Chondrocyte (in vitro differentiated cells): ENCODE results near the gene GLI3. TPM values are rescaled to one million over a fixed set of nuclear protein-coding genes. Genes with fewer than 3 reads are reported as not detected.
A peak's percentile ranks its signal among the peaks of the same experiment; 100 is the strongest.

ENCODE experiments used
- DNase-seq: peaks from one replicate; pipeline ENCODE4 v3.0.0; 2021; ENCODE audit warnings: mixed read lengths, low spot score
- H3K27ac Mint-ChIP-seq: one replicate; pipeline ENCODE4 v1.8.0; 2021; ENCODE audit warnings: mild to moderate bottlenecking, moderate library complexity, mixed read lengths; ENCODE audit not compliant: unreplicated experiment
- H3K27me3 Mint-ChIP-seq: 2 replicates; pipeline ENCODE4 v1.8.0; 2021; ENCODE audit warnings: low read depth, mixed read lengths
- H3K36me3 Mint-ChIP-seq: 2 replicates; pipeline ENCODE4 v1.8.0; 2021; ENCODE audit warnings: low read depth, mixed read lengths
- H3K4me1 Mint-ChIP-seq: 2 replicates; pipeline ENCODE4 v1.8.0; 2021; ENCODE audit warnings: low read depth, mild to moderate bottlenecking, mixed read lengths
- H3K4me3 Mint-ChIP-seq: one replicate; pipeline ENCODE4 v1.8.0; 2021; ENCODE audit warnings: mild to moderate bottlenecking, moderate library complexity, mixed read lengths; ENCODE audit not compliant: unreplicated experiment
- H3K9me3 Mint-ChIP-seq: 2 replicates; pipeline ENCODE4 v1.8.0; 2021; ENCODE audit warnings: low read depth, mixed read lengths
- total RNA-seq: library from RNA; stranded (reverse); gene quantifications from 3 replicates; pipeline ENCODE4 v1.2.1, GENCODE V29; 2021
- TF ChIP-seq, protein P1 (sequence below): fragments of 200-600 bp; sonication (generic); IDR thresholded peaks from 2 replicates; pipeline ENCODE4 v1.5.0; 2021; ENCODE audit warnings: antibody characterized with exemption, mild to moderate bottlenecking, moderate library complexity

GLI3 gene
- total RNA-seq, 1 donor from 2014 or later = 11.7 TPM

DNA sequence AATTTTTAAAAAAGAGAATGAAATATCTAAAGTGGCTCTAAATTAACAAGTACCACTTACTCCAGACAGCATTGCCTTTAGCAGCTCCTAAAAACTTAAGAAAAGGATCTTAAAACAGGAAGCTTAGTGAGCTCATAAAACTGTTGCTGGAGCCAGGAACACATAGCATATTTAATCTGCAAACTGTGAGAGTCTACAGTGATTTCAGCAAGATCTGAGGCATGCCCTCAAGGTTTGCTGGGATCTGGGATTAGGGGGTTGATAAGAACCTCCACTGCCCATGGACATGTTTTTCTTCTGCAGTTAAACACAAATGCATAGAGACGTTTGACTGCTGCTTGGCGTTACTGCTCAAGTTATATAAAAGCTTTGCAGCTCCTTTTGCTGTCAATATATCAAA is 3.8 kb downstream of the GLI3 start:
- H3K27me3 Mint-ChIP-seq = no peaks in the 10 kb centered on the region
- H3K27ac Mint-ChIP-seq = no peak overlapping the region
- TF ChIP-seq, protein P1, sequence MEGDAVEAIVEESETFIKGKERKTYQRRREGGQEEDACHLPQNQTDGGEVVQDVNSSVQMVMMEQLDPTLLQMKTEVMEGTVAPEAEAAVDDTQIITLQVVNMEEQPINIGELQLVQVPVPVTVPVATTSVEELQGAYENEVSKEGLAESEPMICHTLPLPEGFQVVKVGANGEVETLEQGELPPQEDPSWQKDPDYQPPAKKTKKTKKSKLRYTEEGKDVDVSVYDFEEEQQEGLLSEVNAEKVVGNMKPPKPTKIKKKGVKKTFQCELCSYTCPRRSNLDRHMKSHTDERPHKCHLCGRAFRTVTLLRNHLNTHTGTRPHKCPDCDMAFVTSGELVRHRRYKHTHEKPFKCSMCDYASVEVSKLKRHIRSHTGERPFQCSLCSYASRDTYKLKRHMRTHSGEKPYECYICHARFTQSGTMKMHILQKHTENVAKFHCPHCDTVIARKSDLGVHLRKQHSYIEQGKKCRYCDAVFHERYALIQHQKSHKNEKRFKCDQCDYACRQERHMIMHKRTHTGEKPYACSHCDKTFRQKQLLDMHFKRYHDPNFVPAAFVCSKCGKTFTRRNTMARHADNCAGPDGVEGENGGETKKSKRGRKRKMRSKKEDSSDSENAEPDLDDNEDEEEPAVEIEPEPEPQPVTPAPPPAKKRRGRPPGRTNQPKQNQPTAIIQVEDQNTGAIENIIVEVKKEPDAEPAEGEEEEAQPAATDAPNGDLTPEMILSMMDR = no peak
- H3K4me1 Mint-ChIP-seq = peaks cover 47% of the 10 kb centered on the region
- no peaks in the 10 kb centered on the region for H3K9me3 Mint-ChIP-seq
- no peaks in the 10 kb centered on the region for H3K36me3 Mint-ChIP-seq
- no peak for DNase-seq
- no peak overlapping the region for H3K4me3 Mint-ChIP-seq

DNA sequence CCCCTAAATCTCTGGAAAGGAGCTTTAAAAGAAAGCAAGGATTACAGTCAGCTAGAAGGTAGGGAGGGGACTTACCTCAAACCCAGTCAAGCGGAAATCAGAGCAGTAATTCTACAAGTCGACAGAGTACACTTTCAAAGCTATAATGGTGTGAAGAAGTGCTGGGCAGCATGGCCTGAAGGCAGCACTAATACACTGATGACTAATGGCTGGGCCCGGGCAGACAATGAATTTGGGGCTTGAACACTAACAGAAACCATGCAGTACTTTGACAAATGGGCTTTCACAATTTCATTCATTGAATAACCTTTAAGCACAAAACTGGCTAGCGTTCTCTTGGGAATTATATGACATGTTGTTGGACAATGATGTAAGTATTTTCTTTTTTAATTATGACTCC is 4.7 kb downstream of the GLI3 start:
- Mint-ChIP-seq H3K4me3 (no peak overlapping the region), H3K4me1 (peaks cover 53% of the 10 kb centered on the region), H3K36me3 (no peaks in the 10 kb centered on the region), H3K27me3 (no peaks in the 10 kb centered on the region), H3K27ac (no peak overlapping the region), H3K9me3 (no peaks in the 10 kb centered on the region)
- no peak for DNase-seq
- TF ChIP-seq, protein P1 = no peak

- no peaks in the 10 kb centered on the region for H3K27me3 Mint-ChIP-seq
- H3K4me3 Mint-ChIP-seq = no peak overlapping the region
- no peak overlapping the region for H3K27ac Mint-ChIP-seq
- H3K4me1 Mint-ChIP-seq = peaks cover 61% of the 10 kb centered on the region
- H3K36me3 Mint-ChIP-seq = no peaks in the 10 kb centered on the region
- TF ChIP-seq, protein P1 = no peak
- no peaks in the 10 kb centered on the region for H3K9me3 Mint-ChIP-seq
- DNase-seq = no peak
Observed at GRCh38 chr7:42231043-42231787, 5.8 kb downstream of the GLI3 start.

- peaks cover 32% of the 10 kb centered on the region for H3K4me1 Mint-ChIP-seq
- H3K27ac Mint-ChIP-seq = peak overlapping the region; percentile 12
- TF ChIP-seq, protein P1 = no peak
- H3K36me3 Mint-ChIP-seq = peaks cover 4% of the 10 kb centered on the region
- H3K9me3 Mint-ChIP-seq = no peaks in the 10 kb centered on the region
- no peak for DNase-seq
- peak overlapping the region; percentile 69 for H3K4me3 Mint-ChIP-seq
- H3K27me3 Mint-ChIP-seq = no peaks in the 10 kb centered on the region
Observed at GRCh38 chr7:42227936-42228591, 8.9 kb downstream of the GLI3 start.

- DNase-seq = no peak
- no peaks in the 10 kb centered on the region for H3K9me3 Mint-ChIP-seq
- H3K36me3 Mint-ChIP-seq = peaks cover 4% of the 10 kb centered on the region
- H3K4me1 Mint-ChIP-seq = peaks cover 27% of the 10 kb centered on the region
- TF ChIP-seq, protein P1 = no peak
- H3K27ac Mint-ChIP-seq = no peak overlapping the region
- H3K4me3 Mint-ChIP-seq = peak overlapping the region; percentile 69
- H3K27me3 Mint-ChIP-seq = no peaks in the 10 kb centered on the region
Observed at GRCh38 chr7:42227541-42227935, 9.5 kb downstream of the GLI3 start.
